ENCODE measurements around the gene NEU2. TPM values are rescaled to one million over a fixed set of nuclear protein-coding genes. Genes with fewer than 3 reads are reported as not detected.
A peak's percentile ranks its signal among the peaks of the same experiment; 100 is the strongest.

NEU2 gene
- total RNA-seq, 2 experiments from 2014 or later, result not detected

GRCh38 chr2:233058717-233059546, 26.5 kb downstream of the NEU2 start:
- H3K4me3 ChIP-seq (ENCODE audit: low read length), result peak overlapping the region; percentile 97
- peak overlapping the region in 1 of 2 donors; percentile 81 for H3K27ac ChIP-seq (ENCODE audit: low read depth in 1 of 2, low read length in 2 of 2)
- TF ChIP-seq CTCF (IDR thresholded peaks at IDR 0.05), result no peak
- peaks cover 52% of the 10 kb centered on the region for H3K4me1 ChIP-seq (ENCODE audit: insufficient read depth, low read length)
- no peaks in the 10 kb centered on the region for H3K9me3 ChIP-seq (ENCODE audit: control insufficient read depth in 1 of 2, insufficient read depth in 1 of 2, low read length in 2 of 2)
- Mint-ChIP-seq H3K9me3 (no peaks in the 10 kb centered on the region), H3K36me3 (ENCODE audit: low read depth) (peaks cover 39% of the 10 kb centered on the region), H3K27ac (peak overlapping the region; percentile 95), H3K4me1 (ENCODE audit: low read depth) (peaks cover 39% of the 10 kb centered on the region), H3K27me3 (no peaks in the 10 kb centered on the region), H3K4me3 (peak overlapping the region; percentile 90)
- no peaks in the 10 kb centered on the region for H3K27me3 ChIP-seq (ENCODE audit: control insufficient read depth in 1 of 2, insufficient read depth in 2 of 2, low read length in 2 of 2)
- intact Hi-C loops (cut with DNase I, micrococcal nuclease), result loop anchor here in 1 of 2 experiments (10.0 kb wide), 1 partner anchor 204 kb away; no protein-coding TSS in a partner anchor
- peaks cover 9% of the 10 kb centered on the region for H3K36me3 ChIP-seq (ENCODE audit: insufficient read depth, low read length)
- ChIA-PET CTCF (interaction anchor here (1.1 to 1.9 kb wide), 3 partner anchors 11 to 192 kb away, joined by 3 to 10 read pairs (median 4); partner anchors contain the start of gene ATG16L1), POLR2A (interaction anchor here (6.8 kb wide), 1 partner anchor 21 kb away, joined by 190 read pairs; no protein-coding TSS in a partner anchor)
- no peak for ATAC-seq (ENCODE audit: poor library complexity)
- no peak for DNase-seq

- Histone ChIP-seq H3K4me3 (ENCODE audit: low read length) (peak overlapping the region; percentile 97), H3K9me3 (ENCODE audit: control insufficient read depth in 1 of 2, insufficient read depth in 1 of 2, low read length in 2 of 2) (no peaks in the 10 kb centered on the region), H3K4me1 (ENCODE audit: insufficient read depth, low read length) (peaks cover 52% of the 10 kb centered on the region), H3K27me3 (ENCODE audit: control insufficient read depth in 1 of 2, insufficient read depth in 2 of 2, low read length in 2 of 2) (no peaks in the 10 kb centered on the region), H3K36me3 (ENCODE audit: insufficient read depth, low read length) (peaks cover 15% of the 10 kb centered on the region), H3K27ac (ENCODE audit: low read depth in 1 of 2, low read length in 2 of 2) (peak overlapping the region; percentile 81 to 91)
- intact Hi-C loops (cut with DNase I, micrococcal nuclease), result loop anchor here in 1 of 2 experiments (10.0 kb wide), 1 partner anchor 205 kb away; no protein-coding TSS in a partner anchor
- peaks cover 42% of the 10 kb centered on the region for H3K36me3 Mint-ChIP-seq (ENCODE audit: low read depth)
- ChIA-PET CTCF (interaction anchor here (0.6 to 3.6 kb wide), 8 partner anchors 10 to 192 kb away, joined by 3 to 37 read pairs (median 6); partner anchors contain the start of gene ATG16L1), POLR2A (interaction anchor here (1.4 to 6.8 kb wide), 4 partner anchors 10 to 209 kb away, joined by 6 to 190 read pairs (median 20); no protein-coding TSS in a partner anchor)
- no peak for TF ChIP-seq CTCF (IDR thresholded peaks at IDR 0.05)
- H3K9me3 Mint-ChIP-seq, result no peaks in the 10 kb centered on the region
- H3K27me3 Mint-ChIP-seq, result no peaks in the 10 kb centered on the region
- ATAC-seq (ENCODE audit: poor library complexity) (no peak), DNase-seq (peak in 1 of 14 experiments; percentile 43)
- peak overlapping the region; percentile 95 for H3K27ac Mint-ChIP-seq
- peak overlapping the region; percentile 90 for H3K4me3 Mint-ChIP-seq
- H3K4me1 Mint-ChIP-seq (ENCODE audit: low read depth), result peaks cover 39% of the 10 kb centered on the region
Measured at GRCh38 chr2:233059547-233059796, 27.0 kb downstream of the NEU2 start.

GRCh38 chr2:233059797-233060500, 27.5 kb downstream of the NEU2 start, which contains the start of gene INPP5D:
Gene INPP5D (plus strand): TSS chr2:233060342. CDS start chr2:233060479, 137 bp downstream.
- ATAC-seq (ENCODE audit: poor library complexity) (peak; percentile 88), DNase-seq (peak; percentile 52 to 91 (median 68))
- TF ChIP-seq CTCF (IDR thresholded peaks at IDR 0.05), result no peak
- peaks cover 20% of the 10 kb centered on the region for H3K36me3 ChIP-seq (ENCODE audit: insufficient read depth, low read length)
- H3K27me3 ChIP-seq (ENCODE audit: control insufficient read depth in 1 of 2, insufficient read depth in 2 of 2, low read length in 2 of 2), result no peaks in the 10 kb centered on the region
- H3K9me3 ChIP-seq (ENCODE audit: control insufficient read depth in 1 of 2, insufficient read depth in 1 of 2, low read length in 2 of 2), result no peaks in the 10 kb centered on the region
- H3K4me1 Mint-ChIP-seq (ENCODE audit: low read depth), result peaks cover 43% of the 10 kb centered on the region
- POLR2A ChIA-PET, result interaction anchor here (0.5 to 6.8 kb wide), 14 partner anchors 10 to 509 kb away, joined by 3 to 190 read pairs (median 6); partner anchors contain the start of gene ATG16L1
- CTCF ChIA-PET, result interaction anchor here (0.6 to 3.6 kb wide), 13 partner anchors 10 to 191 kb away, joined by 3 to 37 read pairs (median 4); partner anchors contain the start of gene ATG16L1
- peaks cover 47% of the 10 kb centered on the region for H3K36me3 Mint-ChIP-seq (ENCODE audit: low read depth)
- intact Hi-C loops (cut with DNase I, micrococcal nuclease), result loop anchor here (1.0 to 10.0 kb wide), 5 partner anchors 15 to 205 kb away; partner anchors contain the start of gene ATG16L1 (in 1 of the 2)
- no peaks in the 10 kb centered on the region for H3K9me3 Mint-ChIP-seq
- peaks cover 55% of the 10 kb centered on the region for H3K4me1 ChIP-seq (ENCODE audit: insufficient read depth, low read length)
- peak within 1 kb of the TSS; percentile 90 for H3K4me3 Mint-ChIP-seq
- peak within 1 kb of the TSS; percentile 97 for H3K4me3 ChIP-seq (ENCODE audit: low read length)
- H3K27me3 Mint-ChIP-seq, result no peaks in the 10 kb centered on the region
- peak within 1 kb of the TSS; percentile 95 for H3K27ac Mint-ChIP-seq
- peak within 1 kb of the TSS; percentile 81 to 91 for H3K27ac ChIP-seq (ENCODE audit: low read depth in 1 of 2, low read length in 2 of 2)
